Nephron (organoid): ENCODE results near the gene CEBPG.

ENCODE experiments used
- H3K27ac Mint-ChIP-seq, 3 experiments: 2 replicates each; pipeline ENCODE4 v1.8.0; 2020; ENCODE audit warnings: mixed read lengths in 3 of 3, mild to moderate bottlenecking in 2 of 3, moderate library complexity in 1 of 3
- H3K27me3 Mint-ChIP-seq: 2 replicates; pipeline ENCODE4 v1.8.0; 2021; ENCODE audit warnings: low read depth, mild to moderate bottlenecking, moderate library complexity, mixed read lengths
- H3K36me3 Mint-ChIP-seq: 2 replicates; pipeline ENCODE4 v1.8.0; 2020; ENCODE audit warnings: low read depth, mixed read lengths
- H3K4me1 Mint-ChIP-seq: 2 replicates; pipeline ENCODE4 v1.8.0; 2020; ENCODE audit warnings: mixed read lengths
- H3K4me3 Mint-ChIP-seq, 3 experiments: 2 replicates each; pipeline ENCODE4 v1.8.0; 2020; ENCODE audit warnings: mild to moderate bottlenecking in 3 of 3, mixed read lengths in 3 of 3, moderate library complexity in 2 of 3
- H3K9me3 Mint-ChIP-seq: 2 replicates; pipeline ENCODE4 v1.8.0; 2020; ENCODE audit warnings: mixed read lengths
- CTCF ChIP-seq, 3 experiments: fragments of 200-600 bp; sonication (generic); IDR thresholded peaks; one replicate each; pipeline ENCODE4 v1.5.0; 2021; ENCODE audit warnings: antibody characterized with exemption in 3 of 3; ENCODE audit not compliant: unreplicated experiment in 3 of 3

Gene CEBPG

GRCh38 chr19:33375837-33376159 lies 2.3 kb downstream of the CEBPG start:
- peak overlapping the region; percentile 30 to 89 (median 80) for H3K4me3 Mint-ChIP-seq
- peaks cover 22% of the 10 kb centered on the region for H3K36me3 Mint-ChIP-seq
- no peak for TF ChIP-seq CTCF (IDR thresholded peaks at IDR 0.05; ENCODE audit: unreplicated experiment in 3 of 3)
- peaks cover 4% of the 10 kb centered on the region for H3K27me3 Mint-ChIP-seq
- no peak overlapping the region for H3K27ac Mint-ChIP-seq
- H3K9me3 Mint-ChIP-seq: no peaks in the 10 kb centered on the region
- peaks cover 26% of the 10 kb centered on the region for H3K4me1 Mint-ChIP-seq

- Mint-ChIP-seq H3K9me3 (no peaks in the 10 kb centered on the region), H3K27me3 (peaks cover 4% of the 10 kb centered on the region), H3K36me3 (peaks cover 25% of the 10 kb centered on the region), H3K4me3 (peak overlapping the region; percentile 14 to 89 (median 30)), H3K4me1 (peaks cover 26% of the 10 kb centered on the region), H3K27ac (no peak overlapping the region)
- TF ChIP-seq CTCF (IDR thresholded peaks at IDR 0.05; ENCODE audit: unreplicated experiment in 3 of 3): no peak
Observed at GRCh38 chr19:33376423-33376822, 2.9 kb downstream of the CEBPG start.

- Mint-ChIP-seq H3K9me3 (no peaks in the 10 kb centered on the region), H3K36me3 (peaks cover 27% of the 10 kb centered on the region), H3K4me1 (peaks cover 26% of the 10 kb centered on the region), H3K4me3 (peak overlapping the region; percentile 7 to 89 (median 12)), H3K27me3 (peaks cover 4% of the 10 kb centered on the region), H3K27ac (no peak overlapping the region)
- no peak for TF ChIP-seq CTCF (IDR thresholded peaks at IDR 0.05; ENCODE audit: unreplicated experiment in 3 of 3)
Observed at GRCh38 chr19:33376941-33377557, 3.5 kb downstream of the CEBPG start.

- Mint-ChIP-seq H3K27ac (no peak overlapping the region), H3K27me3 (peaks cover 4% of the 10 kb centered on the region), H3K4me1 (peaks cover 26% of the 10 kb centered on the region), H3K9me3 (no peaks in the 10 kb centered on the region), H3K4me3 (no peak overlapping the region), H3K36me3 (peaks cover 28% of the 10 kb centered on the region)
- no peak for TF ChIP-seq CTCF (IDR thresholded peaks at IDR 0.05; ENCODE audit: unreplicated experiment in 3 of 3)
Observed at GRCh38 chr19:33377586-33378475, 4.3 kb downstream of the CEBPG start.

- no peak for TF ChIP-seq CTCF (IDR thresholded peaks at IDR 0.05; ENCODE audit: unreplicated experiment in 3 of 3)
- Mint-ChIP-seq H3K27ac (no peak overlapping the region), H3K4me1 (peaks cover 24% of the 10 kb centered on the region), H3K36me3 (peaks cover 28% of the 10 kb centered on the region), H3K4me3 (no peak overlapping the region), H3K27me3 (peaks cover 4% of the 10 kb centered on the region), H3K9me3 (no peaks in the 10 kb centered on the region)
Observed at GRCh38 chr19:33379151-33379829, 5.8 kb downstream of the CEBPG start.
